A673 (cell line): ENCODE data around the gene RBM17.

ENCODE experiments used
- EZH2 ChIP-seq: fragments of 200-600 bp; sonication (generic); IDR thresholded peaks from 2 replicates; pipeline ENCODE4 v1.6.1; 2017; ENCODE audit warnings: borderline replicate concordance, low read depth, mild to moderate bottlenecking, mixed read lengths, antibody characterized with exemption, low read length; ENCODE audit not compliant: poor library complexity, severe bottlenecking
- TF ChIP-seq, protein P1 (sequence below): fragments of 300-800, 200-600 bp; sonication (generic); conservative IDR thresholded peaks from 2 replicates; pipeline ENCODE4 v1.5.1; 2017; ENCODE audit warnings: low read depth, mild to moderate bottlenecking, antibody characterized with exemption, low read length, moderate library complexity, mixed read lengths

GRCh38 chr10:6077071-6077675 lies 11.7 kb upstream of the RBM17 start:
- TF ChIP-seq, protein P1, sequence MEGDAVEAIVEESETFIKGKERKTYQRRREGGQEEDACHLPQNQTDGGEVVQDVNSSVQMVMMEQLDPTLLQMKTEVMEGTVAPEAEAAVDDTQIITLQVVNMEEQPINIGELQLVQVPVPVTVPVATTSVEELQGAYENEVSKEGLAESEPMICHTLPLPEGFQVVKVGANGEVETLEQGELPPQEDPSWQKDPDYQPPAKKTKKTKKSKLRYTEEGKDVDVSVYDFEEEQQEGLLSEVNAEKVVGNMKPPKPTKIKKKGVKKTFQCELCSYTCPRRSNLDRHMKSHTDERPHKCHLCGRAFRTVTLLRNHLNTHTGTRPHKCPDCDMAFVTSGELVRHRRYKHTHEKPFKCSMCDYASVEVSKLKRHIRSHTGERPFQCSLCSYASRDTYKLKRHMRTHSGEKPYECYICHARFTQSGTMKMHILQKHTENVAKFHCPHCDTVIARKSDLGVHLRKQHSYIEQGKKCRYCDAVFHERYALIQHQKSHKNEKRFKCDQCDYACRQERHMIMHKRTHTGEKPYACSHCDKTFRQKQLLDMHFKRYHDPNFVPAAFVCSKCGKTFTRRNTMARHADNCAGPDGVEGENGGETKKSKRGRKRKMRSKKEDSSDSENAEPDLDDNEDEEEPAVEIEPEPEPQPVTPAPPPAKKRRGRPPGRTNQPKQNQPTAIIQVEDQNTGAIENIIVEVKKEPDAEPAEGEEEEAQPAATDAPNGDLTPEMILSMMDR, result no peak
- TF ChIP-seq EZH2, result no peak
